Lung (tissue), 12 donors: ENCODE measurements around the gene FAM124A. TPM values are rescaled to one million over a fixed set of nuclear protein-coding genes. Genes with fewer than 3 reads are reported as not detected.

Source experiments
- ATAC-seq: fragments of 200-7000 bp; cut with Tn5 transposase; one replicate; pipeline ENCODE4 v1.9.1; 2020; ENCODE audit warnings: moderate number of reproducible peaks; ENCODE audit not compliant: insufficient read depth, low FRiP score
- DNase-seq, 3 donors: peaks; one replicate each; pipeline ENCODE4 v3.0.0-alpha.2; 2013 to 2017
- H3K27ac ChIP-seq, 2 donors: one replicate each; pipeline ENCODE4 v1.5.1; 2013; ENCODE audit warnings: mild to moderate bottlenecking in 2 of 2, moderate library complexity in 2 of 2, control low read depth in 1 of 2, inconsistent platforms in 1 of 2, low read depth in 1 of 2, low read length in 1 of 2
- H3K27me3 ChIP-seq, 3 donors: one replicate each; pipeline ENCODE4 v1.5.1; 2013; ENCODE audit warnings: low read length in 2 of 3; ENCODE audit not compliant: control insufficient read depth in 3 of 3, insufficient read depth in 3 of 3
- H3K36me3 ChIP-seq, 4 donors: one replicate each; pipeline ENCODE4 v1.5.1; 2013; ENCODE audit warnings: low read length in 4 of 4, mild to moderate bottlenecking in 1 of 4, moderate library complexity in 1 of 4; ENCODE audit not compliant: control insufficient read depth in 4 of 4, insufficient read depth in 4 of 4
- H3K4me1 ChIP-seq, 5 donors: one replicate each; pipeline ENCODE4 v1.5.1; 2013; ENCODE audit warnings: low read length in 5 of 5, mild to moderate bottlenecking in 2 of 5, moderate library complexity in 1 of 5; ENCODE audit not compliant: control insufficient read depth in 5 of 5, insufficient read depth in 5 of 5
- H3K4me3 ChIP-seq: one replicate; pipeline ENCODE4 v1.5.1; 2013; ENCODE audit warnings: mild to moderate bottlenecking, control low read depth, moderate library complexity
- H3K9ac ChIP-seq, 2 donors: one replicate each; pipeline ENCODE4 v1.5.1; 2013; ENCODE audit warnings: low read length in 2 of 2, control low read depth in 1 of 2; ENCODE audit not compliant: insufficient read depth in 1 of 2
- H3K9me3 ChIP-seq, 4 donors: one replicate each; pipeline ENCODE4 v1.5.1; 2013; ENCODE audit warnings: low read length in 3 of 4, mild to moderate bottlenecking in 1 of 4, moderate library complexity in 1 of 4; ENCODE audit not compliant: control insufficient read depth in 4 of 4, insufficient read depth in 3 of 4
- CTCF ChIP-seq: IDR thresholded peaks from 2 replicates; pipeline ENCODE4 v1.5.1; 2012; ENCODE audit warnings: mild to moderate bottlenecking; ENCODE audit errors: control extremely low read depth, extremely low read depth
- WGBS, 2 donors: extraction: QIAGEN DNeasy Blood & Tissue Kit; methylation state at CpG; one replicate each; pipeline ENCODE4 v1.1.7; 2013; 5-methylcytosine and 5-hydroxymethylcytosine counted together
- polyA plus RNA-seq, 2 donors: library from polyadenylated mRNA; stranded (reverse); fragments of 200-250 nt; gene quantifications; one replicate each; pipeline ENCODE4 v1.2.1, GENCODE V29; 2013
- total RNA-seq, 2 donors: library from RNA; depleted of rRNA in 1 of 2; stranded (reverse); fragments of >200 nt in 1 of 2; gene quantifications; one replicate each; pipeline ENCODE4 v1.2.1, GENCODE V29; 2014 to 2021
- donor health status: control.
- donor health status: control.
- donor health status: Bipolar disorder and iron deficiency.
- donor health status: healthy.
- donor health status: DM: yes; HTN: yes; CAD: no.

FAM124A gene
- total and polyA plus RNA-seq, 4 donors: 0.87 to 2.9 (median 1.7) TPM

GRCh38 chr13:51255556-51255955 lies 33.4 kb downstream of the FAM124A start:
- no peak for ATAC-seq

GRCh38 chr13:51257187-51257586 lies 35.0 kb downstream of the FAM124A start:
- no peak overlapping the region for H3K4me3 ChIP-seq
- 99 to 100% methylated on average over 2 of the region's 2 CpGs for WGBS, 2 donors
- no peaks in the 10 kb centered on the region for H3K27me3 ChIP-seq

More at GRCh38 chr13:51255556-51255955, 33.4 kb downstream of the FAM124A start:
- no peak for TF ChIP-seq CTCF
- no peak for DNase-seq
- peaks cover 0 to 14% (median 0%) of the 10 kb centered on the region in 5 donors for H3K4me1 ChIP-seq
- H3K27me3 ChIP-seq: no peaks in the 10 kb centered on the region
- WGBS, 2 donors: 95 to 100% methylated on average over 1 of the region's 1 CpG
- H3K36me3 ChIP-seq: peaks cover 0 to 8% (median 4%) of the 10 kb centered on the region in 4 donors
- H3K9ac ChIP-seq: no peak overlapping the region
- no peaks in the 10 kb centered on the region for H3K9me3 ChIP-seq
- H3K27ac ChIP-seq: no peak overlapping the region
- no peak overlapping the region for H3K4me3 ChIP-seq

GRCh38 chr13:51258612-51259548 lies 36.7 kb downstream of the FAM124A start:
- no peak overlapping the region for H3K9ac ChIP-seq
- H3K27ac ChIP-seq: peak overlapping the region in 1 of 2 donors; percentile 61
- H3K4me3 ChIP-seq: no peak overlapping the region
- H3K36me3 ChIP-seq: peaks cover 0 to 8% (median 3%) of the 10 kb centered on the region in 4 donors
- DNase-seq (no peak), ATAC-seq (no peak)
- TF ChIP-seq CTCF: no peak
- no peaks in the 10 kb centered on the region for H3K27me3 ChIP-seq
- H3K4me1 ChIP-seq: peaks cover 0 to 6% (median 0%) of the 10 kb centered on the region in 5 donors
- WGBS, 2 donors: 84 to 87% methylated on average over 27 of the region's 27 CpGs
- no peaks in the 10 kb centered on the region for H3K9me3 ChIP-seq

More at GRCh38 chr13:51257187-51257586, 35.0 kb downstream of the FAM124A start:
- TF ChIP-seq CTCF: no peak
- no peak overlapping the region for H3K27ac ChIP-seq
- no peak overlapping the region for H3K9ac ChIP-seq
- ATAC-seq (no peak), DNase-seq (no peak)
- peaks cover 0 to 14% (median 0%) of the 10 kb centered on the region in 5 donors for H3K4me1 ChIP-seq
- peaks cover 0 to 8% (median 3%) of the 10 kb centered on the region in 4 donors for H3K36me3 ChIP-seq
- H3K9me3 ChIP-seq: no peaks in the 10 kb centered on the region
